Esophagus muscularis mucosa (tissue), 4 donors: ENCODE measurements around the gene SLC8B1. TPM values are rescaled to one million over a fixed set of nuclear protein-coding genes. Genes with fewer than 3 reads are reported as not detected.

Source experiments
- DNase-seq: peaks from one replicate; pipeline ENCODE4 v3.0.0-alpha.2; 2017; ENCODE audit errors: extremely low spot score
- H3K27ac ChIP-seq, 4 donors: fragments of 200-600 bp; sonication (generic); replicated peaks in 1 of 4; 1 replicate in 3 of 4; 2 replicates in 1 of 4; pipeline ENCODE4 v1.5.1; 2016 to 2019; ENCODE audit warnings: mild to moderate bottlenecking in 1 of 4
- H3K27me3 ChIP-seq, 4 donors: fragments of 200-600 bp; sonication (generic); one replicate each; pipeline versions ENCODE4 v1.5.1 to v1.6.0; 2016 to 2019
- H3K36me3 ChIP-seq, 4 donors: fragments of 200-600 bp; sonication (generic); one replicate each; pipeline ENCODE4 v1.5.1; 2016 to 2019
- H3K4me1 ChIP-seq, 4 donors: fragments of 200-600 bp; sonication (generic); one replicate each; pipeline ENCODE4 v1.5.1; 2016 to 2019
- H3K4me3 ChIP-seq, 4 donors: fragments of 200-600 bp; sonication (generic); 1 replicate in 2 of 4; 2 replicates in 2 of 4; pipeline ENCODE4 v1.5.1; 2016 to 2019; ENCODE audit warnings: mild to moderate bottlenecking in 4 of 4, moderate library complexity in 1 of 4
- H3K9me3 ChIP-seq, 4 donors: fragments of 200-600 bp; sonication (generic); 1 replicate in 3 of 4; 2 replicates in 1 of 4; pipeline ENCODE4 v1.5.1; 2016 to 2019
- EP300 ChIP-seq: sonication (generic); formaldehyde crosslinking; IDR thresholded peaks from one replicate; pipeline ENCODE4 v1.6.1; 2017; ENCODE audit warnings: antibody characterized with exemption
- POLR2A ChIP-seq: fragments of 450-650 bp; IDR thresholded peaks from one replicate; pipeline ENCODE4 v1.6.1; 2017; ENCODE audit warnings: antibody characterized with exemption, moderate library complexity, mild to moderate bottlenecking, low read depth
- POLR2AphosphoS5 ChIP-seq, 2 donors: sonication (generic); formaldehyde crosslinking; IDR thresholded peaks; one replicate each; pipeline ENCODE4 v1.6.1; 2017; ENCODE audit warnings: antibody characterized with exemption in 2 of 2
- WGBS: methylation state at CpG from one replicate; pipeline ENCODE4 v1.1.5; 2018; 5-methylcytosine and 5-hydroxymethylcytosine counted together
- intact Hi-C: fragments of 100-400 bp; cut with DNase I; formaldehyde crosslinking; loops from one replicate; pipeline ENCODE4 v1.15.1; 2023
- total RNA-seq, 4 donors: library from RNA; depleted of rRNA; stranded (reverse); fragments of >200 nt; gene quantifications; one replicate each; pipeline versions ENCODE4 v1.1.0 to v1.2.1, GENCODE V29; 2016
- TF ChIP-seq, protein P1 (sequence below), 3 experiments: fragments of 200-600 bp in 2 of 3; fragments of 450-650 bp in 1 of 3; sonication (generic) in 2 of 3; IDR thresholded peaks; one replicate each; pipeline ENCODE4 v1.5.1; 2017 to 2019; ENCODE audit warnings: antibody characterized with exemption in 3 of 3, mild to moderate bottlenecking in 2 of 3, moderate library complexity in 1 of 3

The SLC8B1 gene
- total RNA-seq, 4 donors from 2014 or later, result 19.1 to 22.8 (median 19.8) TPM

DNA sequence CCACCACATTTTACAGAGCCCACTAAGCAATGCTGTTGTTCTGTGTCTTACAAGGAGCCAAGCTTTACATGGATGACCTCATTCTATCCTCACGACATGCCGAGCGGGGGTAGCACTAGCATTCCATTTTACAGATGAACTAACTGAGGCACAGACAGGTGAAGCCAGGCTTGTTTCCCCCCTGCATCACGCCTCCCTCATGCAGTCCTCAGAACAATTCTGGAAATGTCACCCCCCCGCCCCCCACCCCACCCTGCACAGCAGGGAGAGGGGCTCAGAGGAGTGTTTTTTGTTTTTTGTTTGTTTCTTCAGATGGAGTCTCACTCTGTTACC is 1.5 kb downstream of the SLC8B1 start:
- DNase-seq, result no peak
- WGBS, result 79% methylated on average over 5 of the region's 5 CpGs
- intact Hi-C loops, result no loop called here
- Histone ChIP-seq H3K36me3 (peaks cover 5 to 32% (median 25%) of the 10 kb centered on the region in 4 donors), H3K4me3 (peak overlapping the region; percentile 66 to 89 (median 72)), H3K9me3 (no peaks in the 10 kb centered on the region), H3K27me3 (no peaks in the 10 kb centered on the region), H3K4me1 (peaks cover 22 to 46% (median 38%) of the 10 kb centered on the region in 4 donors), H3K27ac (peak overlapping the region in 3 of 4 donors; percentile 28 to 84 (median 74))
- TF ChIP-seq EP300 (no peak), POLR2AphosphoS5 (IDR thresholded peaks at IDR 0.05) (no peak), POLR2A (no peak)
- TF ChIP-seq, protein P1, sequence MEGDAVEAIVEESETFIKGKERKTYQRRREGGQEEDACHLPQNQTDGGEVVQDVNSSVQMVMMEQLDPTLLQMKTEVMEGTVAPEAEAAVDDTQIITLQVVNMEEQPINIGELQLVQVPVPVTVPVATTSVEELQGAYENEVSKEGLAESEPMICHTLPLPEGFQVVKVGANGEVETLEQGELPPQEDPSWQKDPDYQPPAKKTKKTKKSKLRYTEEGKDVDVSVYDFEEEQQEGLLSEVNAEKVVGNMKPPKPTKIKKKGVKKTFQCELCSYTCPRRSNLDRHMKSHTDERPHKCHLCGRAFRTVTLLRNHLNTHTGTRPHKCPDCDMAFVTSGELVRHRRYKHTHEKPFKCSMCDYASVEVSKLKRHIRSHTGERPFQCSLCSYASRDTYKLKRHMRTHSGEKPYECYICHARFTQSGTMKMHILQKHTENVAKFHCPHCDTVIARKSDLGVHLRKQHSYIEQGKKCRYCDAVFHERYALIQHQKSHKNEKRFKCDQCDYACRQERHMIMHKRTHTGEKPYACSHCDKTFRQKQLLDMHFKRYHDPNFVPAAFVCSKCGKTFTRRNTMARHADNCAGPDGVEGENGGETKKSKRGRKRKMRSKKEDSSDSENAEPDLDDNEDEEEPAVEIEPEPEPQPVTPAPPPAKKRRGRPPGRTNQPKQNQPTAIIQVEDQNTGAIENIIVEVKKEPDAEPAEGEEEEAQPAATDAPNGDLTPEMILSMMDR (IDR thresholded peaks at IDR 0.05), result no peak

DNA sequence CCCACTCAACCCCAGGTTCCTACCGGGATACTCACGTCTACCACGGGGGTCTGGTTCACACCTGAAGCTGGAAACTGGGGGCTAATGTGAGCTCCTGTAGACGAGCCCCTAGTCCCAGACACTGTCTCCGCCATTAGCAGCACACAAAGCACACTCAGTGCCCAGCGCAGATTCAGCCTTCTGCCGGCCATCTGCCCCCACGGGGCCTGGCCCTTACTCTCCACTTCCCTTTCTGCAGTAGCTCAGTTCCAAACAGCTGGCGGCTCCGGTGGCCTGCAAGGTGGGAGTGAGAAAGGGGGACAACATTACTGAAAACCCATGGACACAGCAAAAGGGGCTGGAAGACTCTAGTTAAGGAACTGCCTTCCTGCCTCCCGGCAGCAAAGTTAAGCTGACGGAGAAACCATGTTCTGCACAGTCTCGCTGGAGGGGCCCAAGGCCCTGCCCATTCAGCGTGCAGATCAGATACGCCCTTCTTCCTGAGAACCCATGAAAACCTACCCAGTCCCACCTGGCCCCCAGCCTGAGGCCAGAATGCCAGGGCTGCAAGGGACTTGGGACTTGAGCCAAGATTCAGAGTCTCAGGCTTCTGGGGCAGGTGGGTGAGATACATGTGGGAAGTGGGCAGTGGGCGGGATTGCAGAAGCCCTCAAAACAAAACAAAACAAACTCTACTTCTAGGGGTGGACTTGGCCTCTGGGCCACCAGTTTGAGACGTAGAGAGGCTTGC is 2.1 kb downstream of the SLC8B1 start:
- TF ChIP-seq EP300 (no peak), POLR2A (no peak), POLR2AphosphoS5 (IDR thresholded peaks at IDR 0.05) (no peak)
- TF ChIP-seq, protein P1 (IDR thresholded peaks at IDR 0.05), result no peak
- peaks cover 5 to 32% (median 25%) of the 10 kb centered on the region in 4 donors for H3K36me3 ChIP-seq
- 86% methylated on average over 13 of the region's 17 CpGs for WGBS
- H3K4me3 ChIP-seq, result peak overlapping the region; percentile 66 to 89 (median 72)
- intact Hi-C loops, result no loop called here
- H3K27ac ChIP-seq, result peak overlapping the region in 1 of 4 donors; percentile 28
- no peaks in the 10 kb centered on the region for H3K9me3 ChIP-seq
- peaks cover 22 to 49% (median 40%) of the 10 kb centered on the region in 4 donors for H3K4me1 ChIP-seq
- H3K27me3 ChIP-seq, result no peaks in the 10 kb centered on the region
- DNase-seq, result no peak

DNA sequence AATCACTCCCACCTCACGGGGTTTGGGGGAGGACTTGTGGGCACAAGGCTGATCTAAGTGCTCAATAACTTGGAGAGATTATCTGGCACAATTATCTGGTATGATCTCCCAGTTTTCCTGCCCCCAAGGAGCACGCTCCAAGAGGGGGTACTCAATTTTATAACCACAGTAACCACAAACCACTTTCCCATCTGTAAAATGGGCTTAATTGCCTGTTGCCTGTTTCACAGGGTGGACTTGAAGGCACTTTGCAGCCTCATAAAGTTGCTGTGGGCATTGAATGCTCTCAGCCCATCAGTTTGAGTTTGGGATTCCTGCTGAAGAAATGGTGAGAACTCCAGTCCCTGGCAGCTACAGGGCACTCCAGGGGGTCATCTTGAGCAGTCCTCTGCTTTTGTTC is 4.4 kb downstream of the SLC8B1 start:
- peaks cover 5 to 32% (median 25%) of the 10 kb centered on the region in 4 donors for H3K36me3 ChIP-seq
- H3K4me1 ChIP-seq, result peaks cover 26 to 55% (median 46%) of the 10 kb centered on the region in 4 donors
- no peak for DNase-seq
- no peaks in the 10 kb centered on the region for H3K9me3 ChIP-seq
- H3K4me3 ChIP-seq, result no peak overlapping the region
- H3K27ac ChIP-seq, result no peak overlapping the region
- TF ChIP-seq POLR2AphosphoS5 (IDR thresholded peaks at IDR 0.05) (no peak), EP300 (no peak), POLR2A (no peak)
- TF ChIP-seq, protein P1 (IDR thresholded peaks at IDR 0.05), result no peak
- no peaks in the 10 kb centered on the region for H3K27me3 ChIP-seq
- 100% methylated on average over 2 of the region's 2 CpGs for WGBS
- intact Hi-C loops, result no loop called here

DNA sequence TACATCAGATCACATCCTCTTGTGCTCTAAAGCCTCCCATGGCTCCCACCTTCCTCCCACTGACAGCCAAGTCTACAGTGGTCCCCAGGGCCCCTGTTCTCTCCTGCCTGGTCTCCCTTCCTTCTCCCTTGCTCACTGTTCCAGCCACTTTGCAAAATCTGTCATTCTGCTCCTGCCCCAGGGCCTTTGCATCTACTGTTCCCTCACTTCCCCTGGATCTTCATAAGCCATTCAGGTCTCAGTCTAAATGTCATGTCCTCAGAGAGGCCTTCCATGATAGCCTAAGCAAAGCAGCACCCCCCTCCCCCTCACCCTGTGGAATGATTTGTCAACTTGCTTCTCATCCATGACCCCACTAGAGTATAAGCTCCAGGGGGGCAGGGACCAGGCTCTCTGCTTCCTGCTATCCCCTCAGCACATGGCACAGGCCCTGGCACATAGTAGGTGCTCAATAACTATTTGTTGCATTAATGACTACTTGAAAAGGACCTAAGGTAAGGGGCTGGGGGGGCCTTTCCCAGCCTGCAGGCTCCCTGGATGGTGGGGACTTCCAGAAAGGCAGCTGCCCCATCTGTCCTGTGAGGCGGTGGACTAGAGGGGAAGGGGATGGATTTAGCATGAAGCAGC is 5.0 kb downstream of the SLC8B1 start:
- Histone ChIP-seq H3K9me3 (no peaks in the 10 kb centered on the region), H3K4me1 (peaks cover 26 to 50% (median 42%) of the 10 kb centered on the region in 4 donors), H3K36me3 (peaks cover 5 to 32% (median 25%) of the 10 kb centered on the region in 4 donors), H3K4me3 (no peak overlapping the region), H3K27me3 (no peaks in the 10 kb centered on the region), H3K27ac (no peak overlapping the region)
- intact Hi-C loops, result no loop called here
- TF ChIP-seq, protein P1 (IDR thresholded peaks at IDR 0.05), result no peak
- TF ChIP-seq POLR2AphosphoS5 (IDR thresholded peaks at IDR 0.05) (no peak), EP300 (no peak), POLR2A (no peak)
- 88% methylated on average over 1 of the region's 1 CpG for WGBS
- no peak for DNase-seq
